ENCODE data around the gene SARS1.
A peak's percentile ranks its signal among the peaks of the same experiment; 100 is the strongest.
"Not testable (repeated sequence)": the region's sequence is repeated elsewhere in the genome, so short reads cannot be mapped to it uniquely, and the experiment has no call there.

Gene SARS1

DNA sequence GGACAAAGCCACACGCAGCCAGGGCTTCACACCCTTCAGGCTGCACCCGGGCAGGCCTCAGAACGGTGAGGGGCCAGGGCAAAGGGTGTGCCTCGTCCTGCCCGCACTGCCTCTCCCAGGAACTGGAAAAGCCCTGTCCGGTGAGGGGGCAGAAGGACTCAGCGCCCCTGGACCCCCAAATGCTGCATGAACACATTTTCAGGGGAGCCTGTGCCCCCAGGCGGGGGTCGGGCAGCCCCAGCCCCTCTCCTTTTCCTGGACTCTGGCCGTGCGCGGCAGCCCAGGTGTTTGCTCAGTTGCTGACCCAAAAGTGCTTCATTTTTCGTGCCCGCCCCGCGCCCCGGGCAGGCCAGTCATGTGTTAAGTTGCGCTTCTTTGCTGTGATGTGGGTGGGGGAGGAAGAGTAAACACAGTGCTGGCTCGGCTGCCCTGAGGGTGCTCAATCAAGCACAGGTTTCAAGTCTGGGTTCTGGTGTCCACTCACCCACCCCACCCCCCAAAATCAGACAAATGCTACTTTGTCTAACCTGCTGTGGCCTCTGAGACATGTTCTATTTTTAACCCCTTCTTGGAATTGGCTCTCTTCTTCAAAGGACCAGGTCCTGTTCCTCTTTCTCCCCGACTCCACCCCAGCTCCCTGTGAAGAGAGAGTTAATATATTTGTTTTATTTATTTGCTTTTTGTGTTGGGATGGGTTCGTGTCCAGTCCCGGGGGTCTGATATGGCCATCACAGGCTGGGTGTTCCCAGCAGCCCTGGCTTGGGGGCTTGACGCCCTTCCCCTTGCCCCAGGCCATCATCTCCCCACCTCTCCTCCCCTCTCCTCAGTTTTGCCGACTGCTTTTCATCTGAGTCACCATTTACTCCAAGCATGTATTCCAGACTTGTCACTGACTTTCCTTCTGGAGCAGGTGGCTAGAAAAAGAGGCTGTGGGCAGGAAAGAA lies 61.1 kb downstream of the SARS1 start:
- DNase-seq (ENCODE audit: low spot score), result no peak

DNA sequence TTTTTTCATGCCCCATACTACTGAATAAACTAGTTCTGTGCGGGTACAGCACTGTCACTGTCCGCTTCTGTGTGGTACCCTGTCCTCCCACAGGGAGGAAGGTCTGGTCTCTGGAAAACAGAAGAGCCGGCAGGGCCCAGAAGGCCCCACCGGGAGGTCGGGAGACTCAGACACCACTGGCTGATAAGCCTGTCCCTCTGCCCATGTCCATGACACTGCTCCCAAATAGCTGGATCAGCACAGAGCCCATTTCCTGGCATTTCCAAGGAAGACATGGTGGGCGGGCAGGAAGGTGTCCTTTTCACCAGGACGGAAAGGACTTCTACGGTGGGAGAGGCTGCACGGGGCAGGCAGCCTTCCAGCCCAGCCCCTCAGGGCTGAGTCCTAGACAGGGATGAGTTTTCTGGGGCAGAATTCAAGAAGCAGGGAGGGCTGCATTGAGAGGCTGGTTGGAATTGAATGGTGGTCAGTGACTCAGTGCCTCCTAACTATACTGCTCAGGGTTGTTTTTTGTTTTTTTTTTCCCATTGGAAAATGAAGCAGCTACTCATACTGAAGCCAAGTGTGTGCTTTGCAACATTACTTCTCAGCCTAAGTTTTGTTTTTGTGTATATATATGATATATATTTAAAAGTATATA lies 62.1 kb downstream of the SARS1 start:
- peak; percentile 51 for DNase-seq (ENCODE audit: low spot score)

DNA sequence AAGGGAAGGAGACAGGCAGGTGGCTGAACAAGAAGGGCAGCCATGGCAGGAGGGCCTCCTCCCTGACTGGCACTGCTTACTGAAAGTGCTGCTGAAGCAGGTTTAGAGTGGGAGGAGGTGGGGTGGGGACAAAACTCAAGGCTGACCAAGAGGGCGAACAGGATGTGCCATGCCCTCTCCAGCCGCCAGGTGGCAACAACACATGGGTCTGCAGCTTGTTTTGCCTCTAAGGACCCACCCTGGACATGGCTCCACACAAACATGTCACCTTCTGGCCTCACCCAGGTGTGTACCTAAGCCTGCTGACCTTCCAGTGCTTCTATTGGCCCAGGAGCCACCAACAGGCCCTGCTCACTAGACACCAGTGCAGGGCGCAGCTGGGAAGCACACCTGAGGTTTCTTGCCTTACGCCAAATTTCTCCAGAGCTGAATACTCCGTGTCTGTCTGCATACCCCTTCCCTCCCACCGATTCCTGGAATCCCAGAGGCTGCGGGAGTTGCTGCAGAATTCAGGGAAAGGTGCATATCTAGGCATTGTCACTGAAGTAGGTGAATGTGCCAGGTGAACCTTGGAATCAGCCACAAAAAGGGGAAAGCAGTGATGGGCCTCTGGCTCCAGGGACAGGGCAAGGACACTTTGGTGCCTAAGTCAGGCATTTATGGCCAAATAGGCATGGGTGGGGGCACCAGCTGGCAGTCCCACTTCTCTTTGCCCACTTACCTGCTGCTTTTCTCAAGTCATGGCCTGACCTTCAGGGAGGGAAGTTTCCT lies 63.9 kb downstream of the SARS1 start:
- peak; percentile 84 for DNase-seq (ENCODE audit: low spot score)

DNA sequence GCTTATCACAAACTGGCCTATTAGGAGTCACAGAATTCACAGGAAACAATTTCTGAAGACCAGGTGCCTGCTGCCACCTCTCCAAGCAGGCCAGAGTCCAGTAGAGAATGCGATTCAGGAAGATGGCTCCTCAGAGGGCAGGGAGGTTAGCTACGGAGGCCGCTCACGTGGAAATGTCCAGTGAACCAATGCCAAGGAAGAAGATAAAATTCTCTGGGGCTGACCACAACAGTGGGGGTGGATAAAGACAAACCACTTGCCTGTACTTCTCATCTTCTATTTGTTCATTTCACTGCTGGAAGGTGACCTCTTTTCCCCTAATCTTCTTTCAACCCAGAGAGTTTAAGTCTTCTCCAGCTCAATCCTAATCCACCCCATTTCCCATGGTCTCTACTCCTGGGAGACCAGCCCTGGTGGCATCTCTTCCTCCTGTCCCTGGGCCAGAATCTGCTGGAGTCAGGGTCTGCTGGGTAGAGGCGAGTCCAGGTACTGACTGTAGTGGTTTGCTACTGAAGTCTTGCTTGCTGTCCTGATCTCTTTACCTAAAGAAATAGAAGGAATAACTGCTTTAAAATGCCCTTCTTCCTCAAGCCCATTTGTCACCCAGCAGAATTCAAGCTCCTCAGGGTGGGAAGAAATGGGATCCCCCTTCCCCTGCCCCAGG lies 66.0 kb downstream of the SARS1 start:
- no peak for DNase-seq (ENCODE audit: low spot score)

DNA sequence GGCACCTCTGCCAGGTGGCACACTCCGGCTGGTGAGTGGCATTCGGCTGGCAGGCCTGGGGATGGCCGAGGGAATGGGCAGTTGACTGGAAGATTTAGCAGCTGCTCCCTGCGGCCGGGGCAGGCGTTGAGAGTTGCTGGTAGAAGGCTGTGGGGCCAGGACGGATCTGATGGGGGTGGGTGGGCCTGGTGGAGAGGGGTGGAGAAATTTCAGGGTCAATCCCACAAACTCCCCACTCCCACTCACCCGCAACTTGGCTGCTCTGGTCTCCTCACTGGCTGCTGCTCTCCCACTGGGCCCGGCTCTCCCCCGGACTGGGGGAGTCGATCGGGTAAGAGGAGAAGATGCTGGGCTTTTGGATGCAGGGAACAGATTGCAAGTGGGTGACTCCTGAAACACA lies 67.1 kb downstream of the SARS1 start:
- DNase-seq (ENCODE audit: low spot score), result no peak

DNA sequence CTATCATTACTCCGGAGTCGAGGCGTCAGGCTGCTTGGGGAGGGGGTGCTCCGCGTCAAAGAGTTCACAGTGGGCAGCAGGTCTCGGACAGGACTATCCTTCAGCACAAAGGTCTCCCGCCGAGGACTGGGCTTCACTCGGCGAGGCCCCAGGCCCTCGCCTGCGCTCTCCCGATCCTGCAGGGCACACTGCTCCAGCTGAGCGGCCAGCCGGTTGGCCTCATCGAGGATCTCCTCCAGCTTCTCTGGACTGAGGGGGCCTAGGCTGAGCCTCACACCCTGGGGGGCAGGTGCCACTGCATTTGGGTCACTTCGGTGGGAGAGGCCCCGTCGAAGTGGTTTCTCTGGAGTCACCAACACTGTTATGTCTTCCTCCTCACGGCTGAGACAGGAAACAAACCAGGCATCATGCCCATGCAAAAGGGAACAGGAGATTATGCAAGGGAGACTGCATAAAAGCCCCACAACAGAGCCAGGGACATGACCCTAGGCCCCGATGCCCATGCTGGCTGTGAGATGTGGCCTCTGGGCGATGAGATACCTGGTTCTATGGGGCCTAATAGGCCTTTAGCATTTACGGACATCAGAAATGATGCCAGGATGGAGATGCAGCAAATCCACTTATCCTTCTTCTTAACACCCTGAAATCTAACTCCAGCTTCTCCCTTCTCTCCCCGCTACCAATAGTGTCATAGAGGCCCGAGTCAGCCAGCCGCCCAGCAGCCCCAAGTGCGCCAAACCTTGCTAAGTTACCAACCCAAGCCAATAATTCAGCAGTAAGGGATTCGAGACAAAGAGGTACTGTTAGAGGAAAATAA lies 68.2 kb downstream of the SARS1 start:
- no peak for DNase-seq (ENCODE audit: low spot score)

DNA sequence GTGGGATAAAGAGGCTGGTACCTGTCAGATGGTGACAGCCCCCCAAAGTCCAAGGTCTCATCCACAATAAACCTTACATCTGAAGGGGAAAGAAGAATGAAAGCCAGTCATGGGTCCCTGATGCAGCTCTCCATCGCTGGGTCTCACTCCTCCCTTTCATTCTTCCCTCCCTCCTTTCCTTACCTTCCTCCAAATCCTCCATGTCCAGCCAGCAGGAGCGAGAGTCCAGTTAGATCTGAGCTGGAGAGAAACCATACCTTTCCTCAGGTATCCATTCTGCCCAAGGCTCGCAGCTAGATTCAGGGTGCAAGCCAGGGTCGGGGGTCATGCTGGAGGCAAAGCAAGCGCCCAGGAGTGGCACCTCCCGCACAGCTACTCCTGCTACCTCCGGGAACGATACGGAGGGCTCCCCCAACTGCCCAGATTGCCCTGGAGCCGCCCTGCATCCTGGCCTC lies 68.8 kb downstream of the SARS1 start:
- DNase-seq (ENCODE audit: low spot score), result no peak

DNA sequence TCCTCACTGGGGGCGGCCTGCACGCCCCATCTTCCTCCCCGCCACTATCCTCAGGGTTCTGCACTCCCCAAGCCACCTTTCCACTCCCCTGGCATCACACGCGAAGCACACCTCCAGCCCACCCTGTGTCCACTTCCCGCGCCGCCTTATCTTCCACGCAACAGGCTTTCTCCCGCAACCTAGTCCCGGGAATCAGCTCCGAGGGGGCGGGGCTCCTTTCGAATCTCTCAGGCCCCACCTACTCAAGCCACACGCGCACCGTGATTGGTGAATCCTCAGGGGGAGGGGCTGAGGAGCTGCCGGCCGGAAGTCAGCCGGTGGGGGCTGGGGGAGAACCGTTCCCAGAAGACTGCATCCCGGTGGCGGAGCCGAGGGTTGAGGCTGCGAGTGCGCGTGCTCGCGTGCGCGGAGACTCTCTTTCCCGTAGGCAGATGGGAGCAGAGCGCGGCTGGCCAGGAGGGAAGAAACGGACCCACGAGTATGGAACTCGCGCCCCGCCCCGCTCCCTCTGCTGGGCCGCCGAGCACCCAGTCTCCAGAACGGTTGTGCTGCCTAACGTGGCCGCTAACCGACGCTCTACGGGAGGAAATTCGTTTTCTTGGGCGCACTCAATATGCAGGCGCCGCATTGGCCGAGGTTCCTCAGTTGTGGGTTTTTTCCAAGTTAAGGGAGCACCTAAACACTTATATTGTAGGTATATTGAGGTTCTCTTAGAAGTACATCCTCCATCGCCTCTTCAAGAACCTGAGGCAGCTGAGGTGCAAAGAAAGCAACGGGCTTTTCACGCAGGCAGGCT lies 69.4 kb downstream of the SARS1 start, which contains the start of gene PSRC1:
PSRC1 (minus strand) TSS at position 194 of the 796 bp plus-strand sequence.
- peak; percentile 99 for DNase-seq (ENCODE audit: low spot score)

DNA sequence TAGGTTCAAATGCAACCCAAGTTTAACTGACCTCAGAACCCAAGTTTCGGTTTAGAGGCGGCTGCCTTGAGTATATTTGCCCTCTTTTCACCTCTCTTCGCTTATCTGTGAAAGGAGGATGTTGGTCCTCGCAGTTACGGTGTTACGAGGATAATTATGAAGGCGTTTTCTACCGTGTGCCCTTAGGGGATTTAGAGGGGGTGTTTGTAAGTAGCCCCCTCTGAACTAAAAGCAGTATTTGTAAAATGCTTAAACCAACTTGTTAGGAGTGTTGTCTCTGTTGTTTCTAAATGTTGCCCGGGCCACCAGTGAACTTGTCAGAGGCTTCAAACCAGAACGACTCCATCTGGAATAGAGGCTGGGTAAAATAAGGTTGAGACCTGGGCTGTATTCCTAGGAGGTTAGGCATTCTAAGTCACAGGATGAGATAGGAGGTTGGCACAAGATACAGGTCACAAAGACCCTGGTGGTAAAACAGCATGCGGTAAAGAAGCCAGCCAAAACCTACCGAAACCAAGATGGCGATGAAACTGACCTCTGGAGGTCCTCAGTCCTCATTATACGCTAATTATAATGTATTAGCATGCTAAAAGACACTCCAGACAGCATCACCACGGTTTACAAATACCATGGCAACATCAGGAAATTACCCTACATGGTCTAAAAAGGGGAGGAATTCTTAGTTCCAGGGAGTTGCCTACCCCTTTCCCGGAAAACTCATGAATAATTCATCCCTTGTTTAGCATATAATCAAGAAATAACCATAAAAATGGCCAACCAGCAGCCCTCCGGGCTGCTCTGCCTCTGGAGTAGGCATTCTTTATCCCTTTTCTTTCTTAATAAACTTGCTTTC lies 70.3 kb downstream of the SARS1 start:
- no peak for DNase-seq (ENCODE audit: low spot score)

DNA sequence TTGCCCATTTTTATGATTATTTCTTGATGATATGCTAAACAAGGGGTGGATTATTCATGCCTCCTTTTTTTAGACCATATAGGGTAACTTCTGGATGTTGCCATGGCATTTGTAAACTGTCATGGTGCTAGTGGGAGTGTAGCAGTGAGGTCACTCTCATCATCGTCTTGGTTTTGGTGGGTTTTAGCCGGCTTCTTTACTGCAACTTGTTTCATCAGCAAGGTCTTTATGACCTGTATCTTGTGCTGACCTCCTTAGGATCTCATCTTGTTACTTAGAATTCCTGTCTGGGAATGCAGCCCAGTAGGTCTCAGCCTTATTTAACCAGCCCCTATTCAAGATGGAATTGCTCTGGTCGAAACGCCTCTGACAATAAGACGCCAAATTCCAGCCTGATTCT lies 73.0 kb downstream of the SARS1 start:
- DNase-seq (ENCODE audit: low spot score), result not testable (repeated sequence)

Data from AG20443 (cell line).